GM21528 (cell line): ENCODE results near the gene PINK1.

Experiments used
- ATAC-seq: cut with Tn5 transposase; IDR thresholded peaks from one replicate; pipeline ENCODE4 v1.9.1; 2021; ENCODE audit warnings: mild to moderate bottlenecking, moderate library complexity; ENCODE audit not compliant: unreplicated experiment, low FRiP score

The PINK1 gene

DNA sequence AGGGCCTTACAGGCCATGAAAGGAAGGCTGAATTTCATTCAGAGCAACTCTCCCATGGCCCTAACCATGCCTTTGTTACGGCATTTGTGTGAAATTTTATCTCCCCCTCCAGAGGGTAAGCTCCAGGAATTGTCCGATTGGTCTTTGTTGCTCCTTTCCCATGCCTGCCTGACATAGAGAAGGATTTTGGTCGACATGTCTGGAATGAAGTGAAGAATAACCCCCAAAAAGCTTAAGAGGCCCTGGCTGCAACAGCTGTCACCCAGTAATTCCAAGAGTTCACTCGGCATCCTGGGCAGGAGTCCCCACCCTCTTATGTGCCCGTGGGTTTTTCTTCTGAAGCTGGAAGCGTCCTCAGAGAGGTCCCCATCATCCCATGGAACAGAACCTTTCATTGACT is 23.7 kb upstream of the PINK1 start:
- ATAC-seq = no peak

DNA sequence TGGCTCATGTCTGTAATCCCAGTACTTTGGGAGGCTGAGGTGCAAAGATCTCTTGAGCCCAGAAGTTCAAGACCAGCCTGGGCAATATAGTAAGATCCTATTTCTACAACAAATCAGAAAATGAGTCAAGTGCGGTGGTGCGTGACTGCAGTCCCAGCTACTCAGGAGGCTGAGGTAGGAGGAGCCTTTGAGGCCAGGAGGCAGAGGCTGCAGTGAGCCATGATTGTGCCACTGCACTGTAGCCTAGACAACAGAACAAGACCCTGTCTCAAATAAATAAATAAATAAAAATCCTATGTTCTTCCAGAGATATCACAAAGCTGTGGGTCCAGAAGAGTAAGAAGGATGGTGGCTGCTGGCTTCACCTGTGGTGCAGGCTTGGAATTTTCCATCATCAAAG is 22.3 kb upstream of the PINK1 start:
- no peak for ATAC-seq

DNA sequence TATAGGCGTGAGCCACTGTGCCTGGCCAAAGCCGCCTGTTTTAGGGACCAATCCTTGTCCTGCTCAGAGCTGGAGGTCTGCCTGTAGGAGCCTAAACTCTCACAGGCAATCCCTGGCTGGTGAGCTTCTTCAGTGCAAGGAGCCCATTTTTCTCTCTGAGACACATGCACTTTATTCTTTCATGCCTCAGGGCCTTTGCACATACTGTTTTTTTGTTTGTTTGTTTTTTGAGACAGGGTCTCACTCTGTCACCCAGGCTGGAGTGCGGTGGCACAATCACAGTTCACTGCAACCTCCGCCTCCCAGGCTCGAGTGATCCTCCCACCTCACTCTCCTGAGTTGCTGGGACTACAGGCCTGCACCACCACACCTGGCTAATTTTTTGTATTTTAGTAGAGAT is 21.6 kb upstream of the PINK1 start:
- no peak for ATAC-seq

DNA sequence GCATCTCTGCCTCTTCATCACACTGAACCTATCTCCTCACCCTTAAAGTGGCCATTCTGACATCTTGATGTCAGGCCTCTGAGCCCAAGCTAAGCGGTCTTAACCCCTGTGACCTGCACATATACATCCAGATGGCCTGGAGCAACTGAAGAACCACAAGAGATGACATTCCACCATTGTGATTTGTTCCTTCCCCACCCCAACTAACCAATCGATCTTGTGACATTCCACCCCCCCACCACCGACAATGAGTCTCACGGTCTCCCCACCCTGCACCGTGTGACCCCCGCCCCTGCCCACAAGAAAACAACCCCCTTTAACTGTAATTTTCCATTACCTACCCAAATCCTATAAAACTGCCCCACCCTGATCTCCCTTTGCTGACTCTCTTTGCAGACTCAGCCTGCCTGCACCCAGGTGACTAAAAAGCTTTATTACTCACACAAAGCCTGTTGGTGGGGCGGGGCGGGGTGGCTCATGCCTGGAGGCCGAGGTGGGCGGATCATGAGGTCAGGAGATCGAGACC is 21.0 kb upstream of the PINK1 start:
- ATAC-seq = no peak

DNA sequence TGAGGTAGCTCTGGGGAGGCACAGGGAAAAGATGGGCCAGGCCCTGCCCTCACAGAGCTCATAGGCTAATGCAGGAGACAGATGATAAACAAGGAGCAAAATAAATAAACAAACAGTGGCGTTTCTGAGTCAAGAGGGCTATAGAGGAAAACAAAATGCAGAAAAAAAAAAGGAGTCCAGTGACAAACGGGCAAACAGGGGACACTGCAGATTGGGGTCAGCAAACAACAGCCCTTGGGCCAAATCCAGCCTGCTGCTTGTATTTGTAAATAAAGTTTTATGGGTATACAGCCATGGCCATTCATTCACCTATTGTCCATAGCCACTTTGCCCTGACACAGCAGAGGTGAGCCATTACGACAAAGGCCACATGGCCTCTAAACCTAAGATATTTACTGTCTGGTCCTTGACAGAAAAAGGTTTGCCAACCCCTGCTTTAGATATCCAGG is 19.1 kb upstream of the PINK1 start:
- no peak for ATAC-seq

DNA sequence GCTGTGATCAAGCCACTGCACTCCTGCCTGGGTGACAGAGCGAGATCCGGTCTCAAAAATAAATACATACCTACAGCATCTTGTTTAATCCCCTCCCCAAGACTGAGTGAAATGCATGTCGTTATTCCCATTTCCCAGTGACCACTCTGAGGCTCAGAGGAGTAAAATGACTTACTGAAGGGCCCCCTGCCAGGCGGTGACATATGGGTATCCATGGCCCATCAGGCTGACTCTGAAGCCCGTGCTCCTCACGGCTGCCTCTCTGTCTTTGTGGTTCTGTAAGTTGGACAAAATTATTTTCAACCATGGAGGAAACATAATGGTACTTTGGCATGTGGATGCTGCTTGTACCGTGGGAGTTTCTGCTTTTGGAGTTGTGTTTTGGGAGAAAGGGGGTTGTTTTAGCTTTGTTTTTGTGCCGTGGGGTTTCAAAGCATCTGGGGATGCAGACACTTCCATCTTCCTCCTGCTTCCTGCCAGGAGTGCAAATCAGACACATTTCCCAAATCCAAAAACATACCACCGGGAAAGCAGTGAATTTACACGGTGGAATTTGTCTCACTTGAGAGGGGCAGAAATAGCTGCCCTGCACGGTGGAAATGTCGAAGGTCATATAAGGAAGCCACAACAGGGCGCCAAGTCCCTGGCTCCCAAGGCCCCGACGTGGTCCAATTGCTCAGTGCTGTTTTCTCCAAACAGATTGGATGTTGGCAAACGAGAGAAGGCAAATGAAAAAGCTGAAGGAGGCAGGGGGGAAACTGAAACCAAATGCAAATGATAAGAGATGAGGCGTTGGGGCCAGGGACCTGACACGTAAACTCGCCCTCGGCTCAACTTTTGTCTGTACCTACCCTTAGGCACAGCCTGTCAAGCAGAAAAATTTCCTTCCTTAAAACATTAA is 17.1 kb upstream of the PINK1 start:
- ATAC-seq = no peak

DNA sequence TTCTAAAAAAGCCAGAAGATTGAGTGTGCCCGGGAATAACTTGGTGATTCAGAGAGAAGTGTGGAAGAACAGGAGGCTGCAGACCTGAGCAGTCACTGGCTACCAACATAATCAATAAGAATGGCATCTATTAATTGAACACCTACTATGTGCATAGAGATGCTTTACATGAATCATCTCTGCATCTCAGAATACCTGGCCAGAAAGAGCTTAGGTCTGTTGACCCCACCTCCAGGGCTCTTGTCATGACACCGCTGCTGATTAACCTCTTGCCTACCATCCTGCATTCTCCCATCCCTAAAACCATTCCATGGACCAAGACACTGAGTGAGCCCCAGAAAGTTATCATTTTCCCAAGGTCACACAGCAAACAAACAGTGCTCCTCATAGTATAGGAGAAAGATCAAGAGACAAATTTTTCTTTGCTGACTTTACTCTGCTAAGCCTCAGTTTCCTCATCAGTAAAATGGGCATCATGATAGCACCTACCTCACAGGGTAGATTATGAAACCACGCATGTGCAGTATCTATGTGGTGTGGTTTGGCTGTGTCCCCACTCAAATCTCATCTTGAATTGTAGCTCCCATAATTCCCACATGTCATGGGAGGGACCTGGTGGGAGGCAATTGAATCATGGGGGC is 16.3 kb upstream of the PINK1 start:
- no peak for ATAC-seq

DNA sequence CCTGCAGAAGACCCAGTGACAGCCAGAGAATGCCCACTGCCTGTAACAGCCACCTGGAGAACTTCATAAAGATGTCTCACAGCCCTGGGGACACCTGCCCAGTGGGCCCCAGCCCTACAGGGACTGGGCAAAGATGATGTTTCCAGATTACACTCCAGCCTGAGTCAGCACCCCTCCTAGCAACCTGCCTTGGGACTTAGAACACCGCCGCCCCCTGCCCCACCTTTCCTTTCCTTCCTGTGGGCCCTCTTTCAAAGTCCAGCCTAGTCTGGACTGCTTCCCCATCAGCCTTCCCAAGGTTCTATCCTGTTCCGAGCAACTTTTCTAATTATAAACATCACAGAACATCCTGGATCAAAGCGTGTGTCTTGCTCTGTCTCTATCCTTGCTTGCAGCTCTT is 14.7 kb upstream of the PINK1 start:
- no peak for ATAC-seq

DNA sequence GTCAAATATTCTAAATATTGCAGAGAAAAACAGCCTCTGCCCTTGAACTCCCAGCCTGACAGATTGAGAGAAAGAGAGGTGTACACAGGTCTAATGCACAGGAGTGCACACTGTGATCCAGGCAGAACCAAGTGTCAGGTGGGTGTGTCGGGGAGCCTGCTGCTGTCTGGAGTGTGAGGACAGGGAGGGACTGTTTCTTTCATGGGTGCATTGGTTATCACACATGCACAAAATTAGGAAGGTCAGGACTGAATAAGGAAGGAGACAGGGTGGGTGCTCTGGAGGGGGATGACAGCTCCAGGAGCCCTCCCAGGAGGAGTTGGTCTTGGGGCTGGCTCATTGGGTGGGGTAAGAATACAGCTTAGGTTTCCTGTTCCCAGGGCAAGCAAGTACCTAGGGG is 13.3 kb upstream of the PINK1 start:
- ATAC-seq = no peak

DNA sequence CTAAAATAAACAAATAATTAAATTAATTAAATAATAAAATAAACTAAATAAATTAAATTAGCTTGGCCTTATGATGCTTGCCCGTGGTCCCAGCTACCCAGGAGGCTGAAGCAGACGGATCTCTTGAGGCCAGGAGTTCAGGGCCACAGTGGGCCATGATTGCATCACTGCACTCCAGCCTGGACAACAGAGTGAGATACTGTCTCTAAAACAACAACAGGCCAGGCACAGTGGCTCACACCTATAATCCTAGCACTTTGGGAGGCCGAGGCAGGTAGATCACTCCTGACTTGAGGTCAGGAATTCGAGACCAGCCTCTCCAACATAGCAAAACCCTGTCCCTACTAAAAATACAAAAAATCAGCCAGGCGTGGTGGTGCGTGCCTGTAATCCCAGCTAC is 12.2 kb upstream of the PINK1 start:
- no peak for ATAC-seq

DNA sequence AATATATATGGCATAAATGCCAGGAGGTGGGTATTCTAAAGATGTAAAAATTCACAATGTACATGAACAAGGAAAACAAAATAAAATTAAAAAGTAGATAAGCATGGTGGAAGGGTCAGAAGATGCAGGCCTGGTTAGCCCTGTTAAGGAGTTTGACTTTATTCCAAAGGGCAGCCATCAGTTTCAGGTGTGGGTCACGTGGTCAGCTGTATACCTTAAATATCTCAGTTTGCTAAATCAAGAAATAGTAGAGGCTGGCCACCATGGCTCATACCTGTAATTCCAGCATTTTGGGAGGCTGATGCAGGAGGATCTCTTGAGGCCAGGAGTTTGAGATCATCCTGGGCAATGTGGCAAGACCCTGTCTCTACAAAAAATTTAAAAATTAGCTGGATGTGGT is 8.5 kb upstream of the PINK1 start:
- no peak for ATAC-seq

DNA sequence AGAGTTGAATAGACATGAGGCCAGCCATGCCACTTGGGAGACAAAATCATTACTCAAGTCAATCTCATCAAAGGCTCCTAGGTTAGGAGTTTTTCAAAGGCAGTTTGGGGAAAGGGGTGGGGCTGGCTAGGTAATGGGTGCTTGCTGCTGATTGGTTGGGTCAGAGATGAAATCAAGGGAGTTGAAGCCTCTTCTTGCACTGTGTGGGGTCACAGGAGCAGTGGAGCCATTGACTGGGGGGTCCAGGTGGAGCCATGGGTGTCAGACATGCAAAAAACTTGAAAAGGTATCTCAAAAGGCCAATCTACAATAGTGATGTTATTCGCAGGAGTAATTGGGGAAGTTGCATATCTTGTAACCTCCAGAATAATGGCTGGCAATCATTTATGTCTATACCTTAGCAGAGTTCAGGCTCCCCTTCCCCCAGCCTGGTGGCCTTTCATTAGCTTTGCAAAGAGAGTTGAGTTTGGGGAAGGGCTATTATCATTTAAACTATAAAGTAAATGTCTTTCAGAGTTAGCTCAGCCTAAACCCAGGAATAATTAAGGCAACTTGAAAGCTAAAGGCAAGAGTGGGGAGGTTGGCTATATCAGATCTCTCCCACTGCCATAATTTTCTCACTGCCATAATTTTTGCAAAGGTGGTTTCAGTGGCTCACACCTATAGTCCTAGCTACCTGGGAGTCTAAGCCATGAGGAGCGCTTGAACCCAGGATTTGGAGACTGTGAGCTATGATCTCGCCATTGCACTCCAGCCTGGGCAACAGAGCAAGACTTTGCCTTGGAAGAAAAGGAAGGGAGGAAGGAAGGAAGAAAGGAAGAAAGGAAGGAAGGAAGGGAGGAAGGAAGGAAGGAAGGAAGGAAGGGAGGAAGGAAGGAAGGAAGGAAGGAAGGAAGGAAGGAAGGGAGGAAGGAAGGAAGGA is 7.8 kb upstream of the PINK1 start:
- ATAC-seq = no peak

DNA sequence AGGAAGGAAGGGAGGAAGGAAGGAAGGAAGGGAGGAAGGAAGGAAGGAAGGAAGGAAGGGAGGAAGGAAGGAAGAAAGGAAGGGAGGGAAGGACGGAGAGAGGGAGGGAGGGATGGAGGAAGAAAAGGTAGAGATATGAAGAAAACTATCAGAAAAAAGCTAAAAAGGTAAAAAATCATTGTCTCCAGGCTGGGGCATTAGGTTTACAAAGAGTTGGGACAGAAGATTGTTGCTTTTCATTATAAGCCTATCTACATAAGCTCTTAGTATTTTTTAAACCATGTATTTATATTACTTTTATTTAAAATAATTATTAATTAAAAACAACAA is 7.2 kb upstream of the PINK1 start:
- ATAC-seq = no peak

DNA sequence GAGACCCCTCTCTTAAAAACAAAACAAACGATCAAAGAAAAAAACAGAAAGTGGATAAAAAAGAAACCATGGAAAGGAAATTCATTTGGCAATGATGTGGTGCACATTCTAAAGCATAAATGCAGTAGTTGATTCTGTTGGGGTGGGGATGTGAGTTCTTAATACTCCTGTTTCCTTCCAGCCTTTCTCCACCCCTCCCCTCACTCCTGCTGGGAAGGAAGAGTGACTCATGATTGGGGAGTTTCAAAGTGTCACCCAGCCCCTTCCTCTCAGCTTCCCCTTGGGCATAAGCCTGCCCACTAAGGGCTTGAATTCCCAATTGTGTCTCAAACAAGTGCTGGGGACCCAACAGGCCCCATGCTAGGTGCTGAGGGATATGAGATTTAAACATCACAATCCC is 6.7 kb upstream of the PINK1 start:
- ATAC-seq = no peak

DNA sequence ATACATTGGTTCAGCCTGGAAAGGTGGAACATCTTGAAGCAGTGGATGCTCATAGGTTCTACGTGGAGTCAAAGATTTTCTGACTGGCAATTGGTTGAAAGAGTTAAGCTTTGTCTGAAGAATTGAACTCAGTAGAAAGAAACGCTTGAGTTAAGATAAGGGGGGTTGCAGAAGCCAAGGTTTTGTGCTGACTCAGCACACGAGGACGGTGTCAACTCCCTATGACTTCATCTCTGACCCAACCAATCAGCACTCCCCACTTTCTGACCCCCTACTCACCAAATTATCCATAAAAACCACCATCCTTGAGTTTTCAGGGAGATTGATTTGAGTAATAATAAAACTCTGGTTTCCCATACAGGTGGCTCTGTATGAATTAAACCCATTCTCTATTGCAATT is 2.5 kb upstream of the PINK1 start:
- no peak for ATAC-seq

DNA sequence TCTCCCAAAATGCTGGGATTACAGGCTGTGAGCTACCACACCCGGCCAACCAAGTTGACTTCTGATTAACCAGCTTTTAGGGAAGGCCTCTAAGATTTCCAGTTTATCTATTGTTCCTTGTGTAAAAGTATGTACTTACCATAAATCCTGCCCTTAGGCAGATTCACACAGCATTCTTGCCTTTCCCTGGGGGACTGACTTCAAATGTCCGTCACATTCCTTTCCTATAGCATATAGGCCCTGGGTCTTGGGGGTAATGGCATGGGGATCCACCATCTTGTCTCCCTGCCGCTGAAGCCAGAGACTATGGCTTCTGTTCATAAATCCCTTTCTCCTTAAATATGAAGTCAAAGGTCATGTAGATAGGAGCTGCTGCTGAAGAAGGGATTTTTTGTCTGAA is 872 bp upstream of the PINK1 start:
- ATAC-seq = no peak

DNA sequence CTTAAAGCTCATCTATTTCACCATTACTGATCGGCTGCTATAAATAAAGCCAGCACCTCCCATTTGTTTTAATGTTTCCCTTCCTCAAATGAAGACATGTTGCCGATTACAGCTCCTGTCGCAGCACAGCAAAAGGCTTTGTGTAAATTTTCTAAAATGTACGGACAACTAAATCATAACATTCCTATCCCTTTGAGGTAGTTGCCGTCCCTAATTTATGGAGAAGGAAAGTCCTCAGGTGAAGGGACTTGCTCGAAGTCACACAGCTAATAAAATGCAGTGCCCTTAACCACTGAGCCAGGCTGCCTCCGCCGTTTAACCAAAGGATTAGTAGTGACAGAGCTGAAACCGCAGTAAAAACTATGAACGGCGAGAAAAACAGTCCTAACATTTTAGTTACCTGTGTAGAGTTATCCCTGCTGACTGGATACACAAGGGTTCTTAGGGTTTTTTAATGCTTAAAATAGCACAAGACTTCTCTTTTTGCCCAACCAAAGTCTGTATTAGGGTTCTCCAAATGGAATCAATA is 871 bp downstream of the PINK1 start:
- ATAC-seq = no peak

DNA sequence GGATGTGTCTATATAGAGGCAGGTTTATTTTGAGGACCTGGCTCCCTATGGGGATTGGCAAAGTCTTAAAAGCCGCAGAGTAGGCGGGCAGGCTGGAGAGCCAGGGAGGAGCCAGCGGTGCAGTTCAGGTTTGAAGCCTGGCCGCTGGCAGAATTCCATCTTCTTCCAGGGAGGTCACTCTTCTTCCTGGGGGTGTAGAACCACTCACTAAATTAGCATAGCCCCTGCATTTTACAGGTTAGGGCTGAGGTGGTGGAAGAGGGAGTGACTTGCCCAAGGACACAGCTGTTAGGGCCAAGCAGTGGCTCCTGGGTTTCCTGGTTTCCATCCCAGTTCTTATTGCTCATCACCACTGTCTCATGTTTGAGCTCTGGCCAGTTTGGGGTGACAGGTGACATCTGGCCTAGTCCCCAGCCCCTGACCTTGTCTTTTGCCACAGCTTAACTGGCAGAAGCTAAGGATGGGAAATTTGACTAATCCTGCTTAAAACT is 1.4 kb downstream of the PINK1 start:
- ATAC-seq = no peak

DNA sequence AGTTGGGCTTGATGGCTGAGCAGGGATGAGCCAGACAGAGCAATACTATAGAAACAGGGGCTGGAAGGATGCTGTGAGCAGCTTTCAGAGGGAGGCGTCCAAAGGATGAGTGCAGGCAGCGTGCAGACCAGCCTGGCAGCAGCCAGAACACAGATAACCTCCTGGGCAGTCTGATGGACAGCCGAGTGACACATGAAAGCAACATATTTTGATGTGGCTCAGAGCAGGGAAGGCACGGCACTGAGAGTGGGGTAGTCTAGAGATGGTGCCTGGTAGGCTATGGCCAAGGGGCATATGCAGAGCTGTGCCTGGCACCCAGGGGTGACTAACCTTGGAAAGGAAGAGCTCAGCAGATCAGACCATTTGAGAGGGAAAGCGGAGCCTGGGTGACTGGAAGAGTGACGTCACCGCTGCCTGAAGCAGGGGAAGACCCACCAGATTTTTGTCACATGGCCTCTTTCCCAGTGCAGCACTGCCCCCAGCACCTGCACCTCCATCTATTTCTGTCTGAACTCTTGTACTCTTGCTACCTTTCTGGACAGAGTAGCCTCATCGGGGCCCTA is 3.6 kb downstream of the PINK1 start:
- no peak for ATAC-seq

DNA sequence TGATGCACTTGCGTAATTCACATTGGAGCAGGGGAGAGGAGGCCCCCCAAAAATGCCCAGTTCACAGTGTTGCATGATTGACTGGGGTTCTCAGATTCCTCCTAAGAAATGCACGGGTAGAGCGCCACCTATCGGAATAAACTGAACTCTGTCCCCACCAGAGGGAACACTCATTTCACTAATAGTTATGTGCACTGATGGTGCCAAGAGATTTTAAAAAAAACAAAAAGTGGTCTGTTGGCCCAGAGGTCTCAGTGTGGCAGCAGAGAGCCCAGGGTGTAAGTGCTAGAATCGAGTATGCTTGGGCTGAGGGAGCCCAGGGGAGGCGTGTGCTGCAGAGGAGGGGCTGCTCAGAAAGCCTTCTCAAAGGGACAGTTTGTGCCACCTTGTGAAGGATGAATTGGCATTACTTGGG is 6.9 kb downstream of the PINK1 start:
- ATAC-seq = no peak
